SK-N-SH (cell line): ENCODE results near the gene RAB3IL1. TPM values are rescaled to one million over a fixed set of nuclear protein-coding genes. Genes with fewer than 3 reads are reported as not detected.

ENCODE experiments used
- CTCF ChIA-PET: fragments of 300-600, 350-600 bp; formaldehyde crosslinking; extraction: SDS; loops from one replicate; lab custom pipeline; 2021; lab: Yijun Ruan, JAX
- POLR2A ChIA-PET: fragments of 350-600 bp; sonication (Branson Sonifier 250); formaldehyde crosslinking; extraction: SDS; loops from one replicate; lab custom pipeline; 2020; ENCODE audit warnings: antibody characterized with exemption, inconsistent platforms; lab: Yijun Ruan, JAX
- DNase-seq: peaks from one replicate; pipeline ENCODE4 v3.0.0; 2012
- H2AFZ ChIP-seq: fragments of 200-600 bp; sonication (generic); 2 replicates; pipeline ENCODE4 v1.8.1; 2016; ENCODE audit warnings: antibody characterized with exemption, mild to moderate bottlenecking, low read depth
- H3F3A ChIP-seq: fragments of 200-600 bp; sonication (generic); replicated peaks from 2 replicates; pipeline ENCODE3; 2016; ENCODE audit warnings: antibody characterized with exemption, mild to moderate bottlenecking; ENCODE audit not compliant: insufficient read depth
- H3K27ac ChIP-seq, 2 experiments: fragments of 200-500 bp in 1 of 2; fragments of 200-600 bp in 1 of 2; sonication (Bioruptor generic) in 1 of 2; sonication (generic), shearing (Covaris generic) in 1 of 2; 2 replicates each; pipeline versions ENCODE4 v1.5.1 to v1.6.1; 2014 to 2016; ENCODE audit warnings: low read depth in 2 of 2, inconsistent platforms in 1 of 2, low read length in 1 of 2, mild to moderate bottlenecking in 1 of 2, mixed read lengths in 1 of 2
- H3K27me3 ChIP-seq: fragments of 200-600 bp; sonication (generic), shearing (Covaris generic); 2 replicates; pipeline ENCODE4 v1.6.1; 2016; ENCODE audit warnings: mixed run types; ENCODE audit not compliant: insufficient read depth
- H3K36me3 ChIP-seq, 2 experiments: fragments of 200-500 bp in 1 of 2; fragments of 200-600 bp in 1 of 2; sonication (Bioruptor generic) in 1 of 2; sonication (generic) in 1 of 2; replicated peaks in 1 of 2; 2 replicates each; pipeline versions ENCODE3 to v1.5.1; 2014 to 2016; ENCODE audit warnings: low read length in 1 of 2, mild to moderate bottlenecking in 1 of 2; ENCODE audit not compliant: insufficient read depth in 2 of 2, control insufficient read depth in 1 of 2
- H3K4me1 ChIP-seq, 2 experiments: fragments of 200-500 bp in 1 of 2; fragments of 200-600 bp in 1 of 2; sonication (Bioruptor generic) in 1 of 2; sonication (generic), shearing (Covaris generic) in 1 of 2; 2 replicates each; pipeline versions ENCODE4 v1.5.1 to v1.6.1; 2014 to 2016; ENCODE audit warnings: low read depth in 1 of 2, low read length in 1 of 2, mixed run types in 1 of 2; ENCODE audit not compliant: insufficient read depth in 2 of 2, control insufficient read depth in 1 of 2
- H3K4me2 ChIP-seq: fragments of 200-600 bp; sonication (generic), shearing (Covaris generic); 2 replicates; pipeline ENCODE4 v1.6.1; 2017; ENCODE audit warnings: mixed run types
- H3K4me3 ChIP-seq, 2 experiments: fragments of 200-500 bp in 1 of 2; fragments of 200-600 bp in 1 of 2; sonication (Bioruptor generic) in 1 of 2; sonication (generic), shearing (Covaris generic) in 1 of 2; 2 replicates each; pipeline versions ENCODE4 v1.5.1 to v1.8.1; 2014 to 2016; ENCODE audit warnings: low read depth in 2 of 2, inconsistent platforms in 1 of 2, low read length in 1 of 2, mild to moderate bottlenecking in 1 of 2, mixed read lengths in 1 of 2, moderate library complexity in 1 of 2
- H3K79me2 ChIP-seq: fragments of 200-600 bp; sonication (generic); 2 replicates; pipeline ENCODE4 v1.8.1; 2017; ENCODE audit warnings: mild to moderate bottlenecking; ENCODE audit not compliant: insufficient read depth
- H3K9ac ChIP-seq: fragments of 200-600 bp; sonication (generic); 2 replicates; pipeline ENCODE4 v1.6.1; 2017; ENCODE audit warnings: mixed run types
- H3K9me2 ChIP-seq: fragments of 200-600 bp; sonication (generic); 2 replicates; pipeline ENCODE4 v1.6.1; 2017; ENCODE audit warnings: mixed run types
- H3K9me3 ChIP-seq: fragments of 200-600 bp; sonication (generic); 2 replicates; pipeline ENCODE4 v1.6.1; 2017; ENCODE audit warnings: mixed run types, mild to moderate bottlenecking, moderate library complexity
- H4K20me1 ChIP-seq: fragments of 200-600 bp; sonication (generic); 2 replicates; pipeline ENCODE4 v1.6.1; 2017; ENCODE audit warnings: mild to moderate bottlenecking, mixed run types; ENCODE audit not compliant: insufficient read depth
- CHD2 ChIP-seq: fragments of 150-350 bp; IDR thresholded peaks from 2 replicates; pipeline ENCODE4 v1.6.1; 2018; ENCODE audit warnings: low read length; ENCODE audit not compliant: partially characterized antibody
- ELF1 ChIP-seq: IDR thresholded peaks from 2 replicates; pipeline ENCODE4 v1.4.0; 2012
- FOXM1 ChIP-seq: IDR thresholded peaks from 2 replicates; pipeline ENCODE4 v1.4.0; 2012; ENCODE audit warnings: low read depth, mild to moderate bottlenecking
- GATA2 ChIP-seq: sonication (generic); formaldehyde crosslinking; IDR thresholded peaks from 2 replicates; pipeline ENCODE4 v1.5.0; 2020; ENCODE audit warnings: mild to moderate bottlenecking, missing genetic modification reagents
- MAX ChIP-seq: IDR thresholded peaks from 2 replicates; pipeline ENCODE4 v1.4.0; 2012; ENCODE audit warnings: low read depth
- MXI1 ChIP-seq: IDR thresholded peaks from 2 replicates; pipeline ENCODE4 v1.6.1; 2012; ENCODE audit warnings: mild to moderate bottlenecking, low read depth, low read length, improper control_type of control experiment
- NFIC ChIP-seq: IDR thresholded peaks from 2 replicates; pipeline ENCODE4 v1.4.0; 2012; ENCODE audit warnings: borderline replicate concordance
- PBX3 ChIP-seq: IDR thresholded peaks from 2 replicates; pipeline ENCODE4; 2012
- REST ChIP-seq: IDR thresholded peaks from 2 replicates; pipeline ENCODE4 v1.6.1; 2012; ENCODE audit warnings: mild to moderate bottlenecking, low read depth, low read length, moderate library complexity
- RFX5 ChIP-seq: IDR thresholded peaks from 2 replicates; pipeline ENCODE4 v1.6.1; 2012; ENCODE audit warnings: mild to moderate bottlenecking, improper control_type of control experiment, low read length
- SIN3A ChIP-seq: IDR thresholded peaks from 2 replicates; pipeline ENCODE4 v1.6.1; 2012; ENCODE audit warnings: low read depth, mild to moderate bottlenecking, low read length, moderate library complexity, borderline replicate concordance
- SMC3 ChIP-seq: IDR thresholded peaks from 2 replicates; pipeline ENCODE4 v1.6.1; 2012; ENCODE audit warnings: low read depth, low read length, improper control_type of control experiment
- TAF1 ChIP-seq: IDR thresholded peaks from 2 replicates; pipeline ENCODE4 v1.6.1; 2012; ENCODE audit warnings: low read depth, mild to moderate bottlenecking, low read length, moderate library complexity, borderline replicate concordance
- ZBTB33 ChIP-seq: IDR thresholded peaks from 2 replicates; pipeline ENCODE4 v1.4.0; 2012; ENCODE audit warnings: low read depth, borderline replicate concordance
- WGBS: methylation state at CpG from one replicate; pipeline ENCODE4 v1.1.6; 2017; ENCODE audit warnings: low lambda C conversion rate; 5-methylcytosine and 5-hydroxymethylcytosine counted together
- polyA plus RNA-seq, 3 experiments: library from polyadenylated mRNA; depleted of rRNA; stranded (reverse); fragments of >200 nt; gene quantifications; 2 replicates each; pipeline ENCODE4 v1.2.3, GENCODE V29; 2012
- TF ChIP-seq, protein P1 (sequence below): IDR thresholded peaks from 2 replicates; pipeline ENCODE4 v1.4.0; 2012; ENCODE audit warnings: low read depth, borderline replicate concordance

RAB3IL1 gene
- polyA plus RNA-seq, 1 of the 3 experiments (the other 2 are of a cell fraction) = 10.2 TPM

DNA sequence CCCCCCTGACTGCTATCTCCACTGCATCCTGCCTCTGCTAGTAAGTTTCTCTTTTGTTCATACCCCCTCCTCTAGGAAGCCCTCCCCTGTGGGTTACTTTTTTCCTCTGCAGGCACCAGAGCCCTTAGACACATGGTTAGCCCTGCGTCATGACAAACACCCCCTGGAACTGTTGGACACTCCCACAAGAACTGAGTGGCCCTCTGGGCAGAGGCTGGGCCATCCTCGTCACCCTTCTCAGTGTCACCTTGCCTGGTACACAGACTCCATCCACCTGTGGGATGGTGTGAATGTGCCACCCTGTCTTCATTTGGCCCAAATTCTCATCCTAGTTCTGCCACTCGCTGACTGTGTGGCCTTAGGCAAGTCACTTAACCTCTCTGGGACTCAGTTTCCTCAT, 4.1 kb upstream of the RAB3IL1 start:
- Histone ChIP-seq H3K4me2 (no peak overlapping the region), H3K9me2 (no peaks in the 10 kb centered on the region), H2AFZ (no peak overlapping the region), H3K4me1 (peaks cover 20 to 48% of the 10 kb centered on the region in 2 experiments), H3K27me3 (no peaks in the 10 kb centered on the region), H3K4me3 (no peak overlapping the region), H3K79me2 (no peaks in the 10 kb centered on the region), H4K20me1 (no peaks in the 10 kb centered on the region), H3K27ac (no peak overlapping the region), H3K9me3 (no peaks in the 10 kb centered on the region), H3K36me3 (no peaks in the 10 kb centered on the region), H3K9ac (no peak overlapping the region), H3F3A (no peaks in the 10 kb centered on the region)
- TF ChIP-seq FOXM1 (no peak), NFIC (no peak), CHD2 (no peak), SIN3A (no peak), MAX (no peak), MXI1 (no peak), GATA2 (no peak), ELF1 (no peak), RFX5 (no peak), ZBTB33 (no peak), SMC3 (no peak), REST (no peak), PBX3 (no peak), TAF1 (no peak)
- TF ChIP-seq, protein P1, sequence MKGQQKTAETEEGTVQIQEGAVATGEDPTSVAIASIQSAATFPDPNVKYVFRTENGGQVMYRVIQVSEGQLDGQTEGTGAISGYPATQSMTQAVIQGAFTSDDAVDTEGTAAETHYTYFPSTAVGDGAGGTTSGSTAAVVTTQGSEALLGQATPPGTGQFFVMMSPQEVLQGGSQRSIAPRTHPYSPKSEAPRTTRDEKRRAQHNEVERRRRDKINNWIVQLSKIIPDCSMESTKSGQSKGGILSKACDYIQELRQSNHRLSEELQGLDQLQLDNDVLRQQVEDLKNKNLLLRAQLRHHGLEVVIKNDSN = no peak
- POLR2A ChIA-PET = no interaction called here
- DNase-seq = no peak
- WGBS = 91% methylated on average over 2 of the region's 3 CpGs
- CTCF ChIA-PET = interaction anchor here (1.3 to 8.9 kb wide), 3 partner anchors 23 to 124 kb away, joined by 3 to 106 read pairs (median 61); no protein-coding TSS in a partner anchor
